HG03139 (cell line): ENCODE data around the gene BANP.
"Not testable (repeated sequence)": the region's sequence is repeated elsewhere in the genome, so short reads cannot be mapped to it uniquely, and the experiment has no call there.

Source experiments
- ATAC-seq: cut with Tn5 transposase; IDR thresholded peaks from one replicate; pipeline ENCODE4 v1.9.1; 2021; ENCODE audit not compliant: unreplicated experiment

BANP gene

GRCh38 chr16:87926246-87927194 is 24.7 kb upstream of the BANP start:
- no peak for ATAC-seq

DNA sequence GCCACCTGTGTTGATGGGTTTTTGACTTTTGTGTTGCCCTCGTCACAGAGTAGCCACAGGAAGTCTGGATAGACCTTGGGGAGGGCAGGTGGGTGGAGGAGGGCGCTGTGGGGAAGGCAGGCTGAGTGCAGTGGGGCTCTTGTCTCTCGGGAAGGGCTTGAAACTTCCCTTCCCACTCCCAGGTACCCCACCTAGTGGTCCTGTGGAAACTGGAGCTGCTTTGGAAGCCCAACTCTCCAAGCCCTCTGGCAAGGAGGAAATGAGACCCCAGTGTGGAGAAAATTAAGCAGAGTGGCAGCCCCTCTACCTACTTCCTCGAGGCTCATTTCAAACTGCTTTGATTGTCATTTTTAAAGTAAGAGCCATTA is 24.1 kb upstream of the BANP start:
- no peak for ATAC-seq

GRCh38 chr16:87929986-87930385 is 21.2 kb upstream of the BANP start:
- no peak for ATAC-seq

DNA sequence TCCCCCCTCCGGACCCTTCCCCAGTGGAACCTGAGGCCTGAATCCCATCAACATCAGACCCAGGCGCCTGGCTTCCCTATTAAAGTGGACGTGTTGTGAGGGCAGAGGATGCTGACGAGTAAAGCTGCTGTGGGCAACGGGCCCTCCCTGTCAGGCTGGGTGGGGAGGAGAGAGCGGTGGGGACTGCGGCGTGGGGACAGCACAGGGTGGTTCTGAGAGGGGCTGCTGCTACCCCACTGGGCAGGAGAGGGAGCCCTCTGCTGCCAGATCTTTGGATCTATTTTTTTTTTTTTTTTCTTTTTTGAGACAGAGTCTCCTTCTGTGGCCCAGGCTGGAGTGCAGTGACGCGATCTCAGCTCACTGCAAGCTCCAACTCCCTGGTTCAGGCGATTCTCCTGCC is 20.8 kb upstream of the BANP start:
- no peak for ATAC-seq

- ATAC-seq = no peak
These were observed 19.7 kb upstream of the BANP start for GRCh38 chr16:87931504-87931903.

DNA sequence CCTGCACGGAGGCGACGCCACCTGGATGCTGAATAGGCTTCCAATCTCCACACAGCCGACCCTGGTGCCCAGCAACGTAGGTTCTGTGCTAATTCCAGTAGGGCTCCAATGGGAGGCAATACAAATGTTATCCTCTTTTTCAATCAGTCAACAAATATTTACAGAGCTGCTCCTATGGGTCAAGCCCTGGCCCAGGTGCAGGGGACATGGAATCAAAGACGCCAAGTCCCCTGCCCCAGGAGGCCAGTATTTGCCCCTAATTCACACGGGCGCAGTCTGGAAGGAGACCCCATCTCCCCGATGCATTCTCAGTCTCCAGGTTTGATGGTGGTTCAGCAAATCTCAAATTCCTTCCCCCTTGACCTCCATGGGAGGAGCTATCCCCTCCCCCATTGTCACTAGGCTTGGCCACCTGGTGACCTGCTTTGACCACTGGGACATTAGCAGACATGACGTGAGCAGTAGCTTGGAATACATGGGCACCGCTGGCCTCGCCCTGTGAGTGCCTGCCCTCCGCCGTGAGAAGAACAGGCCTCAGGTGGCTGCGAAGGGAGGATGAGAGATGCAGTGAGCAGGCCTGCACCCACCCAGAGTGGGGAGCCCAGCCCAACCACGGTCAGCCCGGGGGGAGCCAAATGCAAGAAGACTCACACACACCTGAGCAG is 18.6 kb upstream of the BANP start:
- not testable (repeated sequence) for ATAC-seq

DNA sequence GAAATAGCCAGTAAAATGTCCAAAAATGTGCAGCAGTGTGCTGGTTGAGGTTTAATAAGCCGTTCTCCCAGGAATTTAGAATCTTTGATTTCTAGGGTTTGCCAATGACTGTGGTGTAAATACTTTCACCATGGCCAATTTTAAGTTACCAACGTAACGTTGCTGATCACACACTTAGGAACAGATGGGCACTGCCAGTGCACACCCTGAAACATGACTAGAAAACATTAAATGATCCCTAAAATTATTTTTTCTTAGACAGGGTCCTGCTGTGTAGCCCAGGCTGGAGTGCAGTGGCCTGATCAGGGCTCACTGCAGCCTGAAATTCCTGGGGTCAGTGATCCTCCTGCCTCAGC is 18.1 kb upstream of the BANP start:
- no peak for ATAC-seq

DNA sequence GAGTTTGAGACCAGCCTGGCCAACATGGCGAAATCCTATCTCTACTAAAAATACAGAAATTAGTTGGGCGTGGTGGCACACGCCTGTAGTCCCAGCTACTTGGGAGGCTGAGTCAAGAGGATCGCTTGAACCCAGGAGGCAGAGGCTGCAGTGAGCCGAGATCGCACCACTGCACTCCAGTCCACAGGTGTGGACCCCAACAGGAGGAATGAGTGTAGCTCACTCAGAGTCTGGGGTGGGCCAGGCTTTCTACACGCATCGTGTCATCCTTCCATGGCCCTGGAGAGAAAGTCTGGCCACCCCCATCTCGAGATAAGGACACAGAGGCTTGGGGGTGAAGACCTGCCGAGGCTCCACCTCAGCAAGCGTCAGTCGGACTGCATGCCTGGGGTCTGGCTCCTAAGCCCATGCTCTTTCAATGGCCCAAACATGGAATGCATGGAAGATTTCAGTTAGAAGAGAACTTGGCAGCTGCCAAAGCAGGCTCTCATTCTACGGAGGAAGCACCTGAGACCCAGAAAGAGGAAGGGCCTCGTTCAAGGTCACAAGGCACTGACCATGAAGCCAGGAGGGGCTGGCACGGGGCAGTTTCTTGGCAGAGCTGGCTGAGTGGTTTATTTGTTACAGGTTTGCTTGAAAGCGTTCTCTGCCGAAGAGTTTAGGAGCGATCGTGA is 16.3 kb upstream of the BANP start:
- ATAC-seq = not testable (repeated sequence)

DNA sequence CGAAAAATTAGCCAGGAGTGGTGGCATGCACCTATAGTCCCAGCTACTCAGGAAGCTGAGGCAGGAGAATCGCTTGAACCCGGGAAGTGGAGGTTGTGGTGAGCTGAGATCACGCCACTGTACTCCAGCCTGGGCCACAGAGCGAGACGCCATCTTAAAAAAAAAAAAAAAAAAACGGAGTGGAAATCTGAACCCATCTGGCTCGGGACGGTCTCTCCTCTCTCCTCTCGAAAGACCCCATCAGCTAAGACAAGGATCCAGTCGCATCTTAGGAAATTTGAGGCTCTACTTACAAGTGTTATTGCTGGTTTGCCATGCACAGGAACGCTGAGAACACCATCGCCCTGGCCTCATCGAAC is 15.2 kb upstream of the BANP start:
- not testable (repeated sequence) for ATAC-seq

DNA sequence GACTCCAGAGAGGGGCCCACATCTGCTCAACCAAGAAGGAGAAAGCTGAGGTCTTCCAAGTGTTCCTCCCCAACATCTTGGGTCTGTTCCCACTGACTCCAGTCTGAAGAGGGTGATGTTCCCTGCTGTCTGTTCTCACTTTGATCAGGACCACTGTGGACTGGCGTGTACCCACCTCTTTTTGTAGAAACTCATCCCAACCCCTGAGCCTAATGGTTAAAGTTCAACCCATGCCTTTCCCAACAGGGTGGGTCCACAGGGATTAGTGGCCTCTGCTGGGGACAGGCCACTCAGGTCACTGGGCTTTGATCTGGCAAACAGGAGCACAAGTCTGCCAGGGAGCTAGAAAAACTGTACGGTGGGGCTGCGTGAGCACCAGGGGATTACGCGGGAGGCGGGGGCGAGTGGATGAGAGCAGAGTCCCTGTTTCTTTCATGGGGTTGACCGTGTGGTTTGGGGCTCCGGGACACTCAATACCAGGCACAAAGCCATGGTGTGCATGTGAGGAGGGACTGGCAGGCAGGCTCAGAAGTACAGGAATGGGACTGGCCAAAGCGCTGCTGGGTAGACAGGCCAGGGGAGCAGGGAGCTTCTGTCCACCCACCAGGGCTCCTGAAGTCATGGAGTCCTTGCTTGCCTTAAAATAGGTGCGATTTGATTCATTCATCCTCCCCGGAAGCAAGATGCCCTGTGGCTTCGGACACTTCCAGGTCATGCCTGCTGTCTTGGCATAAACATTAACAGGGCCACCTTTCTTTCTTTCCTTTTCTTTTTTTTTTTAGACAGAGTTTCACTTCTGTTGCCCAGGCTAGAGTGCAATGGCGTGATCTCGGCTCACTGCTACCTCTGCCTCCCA is 14.6 kb upstream of the BANP start, which contains the start of gene CA5A:
Gene CA5A, minus strand, starts transcription at position 155 of the 856 bp plus-strand sequence. Its CDS starts 79 bp downstream, at position 76.
- ATAC-seq = no peak

GRCh38 chr16:87937231-87937542 is 14.0 kb upstream of the BANP start:
- ATAC-seq = not testable (repeated sequence)

DNA sequence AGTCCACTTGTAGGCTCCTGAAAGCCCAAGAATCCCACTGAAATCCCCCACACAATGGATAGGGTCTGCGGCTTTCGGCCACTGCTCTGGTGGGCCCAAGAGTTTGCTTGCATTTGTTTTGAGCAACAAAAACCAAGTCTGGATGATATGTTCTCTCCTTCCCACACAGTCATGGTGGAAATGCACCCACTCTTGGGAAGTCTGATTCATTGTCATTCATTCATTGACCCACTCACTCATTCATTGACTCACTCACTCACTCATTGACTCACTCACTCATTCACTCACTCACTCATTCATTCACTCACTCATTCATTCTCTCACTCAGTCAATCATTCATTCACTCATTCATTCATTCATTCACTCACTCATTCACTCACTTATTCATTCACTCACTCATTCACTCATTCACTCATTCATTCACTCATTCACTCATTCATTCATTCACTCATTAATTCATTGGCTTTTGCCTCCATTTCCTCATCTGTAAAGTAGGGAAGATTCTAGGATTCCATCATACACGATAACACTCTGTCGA is 12.8 kb upstream of the BANP start:
- ATAC-seq = no peak

GRCh38 chr16:87939562-87940423 is 11.4 kb upstream of the BANP start:
- no peak for ATAC-seq

- ATAC-seq = no peak
These were observed 8.6 kb upstream of the BANP start for GRCh38 chr16:87942680-87943079.

- ATAC-seq = no peak
These were observed 5.7 kb upstream of the BANP start for GRCh38 chr16:87945351-87946042.

DNA sequence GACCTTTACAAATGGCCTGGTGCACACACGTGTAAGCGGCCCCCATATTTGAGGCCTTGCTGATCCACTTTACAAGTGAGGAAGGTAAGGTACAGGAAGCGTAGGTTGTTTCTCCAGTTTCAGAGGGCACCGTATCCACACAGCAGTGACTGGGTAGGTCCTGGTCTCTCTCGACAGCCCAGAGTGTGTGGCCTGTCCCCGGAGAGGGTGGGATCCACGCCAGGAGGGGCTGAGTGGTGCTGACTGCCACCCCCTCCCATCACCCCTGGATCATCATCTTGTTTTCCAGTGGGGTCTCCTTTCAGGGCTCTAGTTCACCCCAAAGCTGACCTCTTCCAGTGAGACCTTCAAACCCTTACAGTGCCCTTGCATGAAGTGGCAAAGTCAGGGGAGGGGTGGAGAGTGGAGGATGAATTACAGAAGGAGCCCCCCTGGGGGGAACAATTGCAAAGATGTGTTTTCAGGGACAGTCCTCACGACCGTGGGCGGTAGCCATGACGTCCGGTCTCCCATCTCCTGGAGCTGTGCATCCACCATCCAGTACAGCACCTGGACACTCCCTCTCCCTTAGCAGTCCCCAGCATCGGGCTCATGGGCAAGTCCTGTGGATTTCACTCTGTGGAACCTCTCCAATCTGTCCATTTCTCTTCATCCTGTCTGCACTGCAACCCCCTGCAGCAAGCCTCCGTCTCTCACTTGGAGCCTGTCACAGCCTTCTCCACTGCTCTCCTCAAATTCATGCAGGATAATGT is 4.5 kb upstream of the BANP start:
- ATAC-seq = no peak

GRCh38 chr16:87947356-87948118 is 3.7 kb upstream of the BANP start:
- no peak for ATAC-seq

DNA sequence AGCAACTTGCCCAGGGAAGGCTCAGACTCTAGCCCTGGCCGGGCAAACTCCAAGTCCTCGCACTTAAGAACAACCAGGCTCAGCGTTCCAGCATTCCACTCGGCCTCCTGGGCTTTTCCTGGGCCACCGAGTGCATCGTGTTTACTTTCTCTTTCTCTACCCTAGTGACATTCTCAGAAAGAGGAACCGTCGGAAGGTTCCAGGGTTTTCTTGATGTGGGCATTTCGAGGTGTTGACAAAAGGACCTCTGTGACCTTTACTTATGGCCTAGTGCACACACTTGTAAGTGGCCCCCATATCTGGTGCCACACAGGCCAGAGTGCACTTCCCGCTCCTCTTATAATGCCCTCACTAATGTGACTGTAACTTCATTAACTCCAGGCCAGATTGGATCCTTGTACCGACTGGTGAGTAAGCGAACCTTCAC is 3.1 kb upstream of the BANP start:
- no peak for ATAC-seq
